ENCODE measurements around the gene RPRD2.

DNA sequence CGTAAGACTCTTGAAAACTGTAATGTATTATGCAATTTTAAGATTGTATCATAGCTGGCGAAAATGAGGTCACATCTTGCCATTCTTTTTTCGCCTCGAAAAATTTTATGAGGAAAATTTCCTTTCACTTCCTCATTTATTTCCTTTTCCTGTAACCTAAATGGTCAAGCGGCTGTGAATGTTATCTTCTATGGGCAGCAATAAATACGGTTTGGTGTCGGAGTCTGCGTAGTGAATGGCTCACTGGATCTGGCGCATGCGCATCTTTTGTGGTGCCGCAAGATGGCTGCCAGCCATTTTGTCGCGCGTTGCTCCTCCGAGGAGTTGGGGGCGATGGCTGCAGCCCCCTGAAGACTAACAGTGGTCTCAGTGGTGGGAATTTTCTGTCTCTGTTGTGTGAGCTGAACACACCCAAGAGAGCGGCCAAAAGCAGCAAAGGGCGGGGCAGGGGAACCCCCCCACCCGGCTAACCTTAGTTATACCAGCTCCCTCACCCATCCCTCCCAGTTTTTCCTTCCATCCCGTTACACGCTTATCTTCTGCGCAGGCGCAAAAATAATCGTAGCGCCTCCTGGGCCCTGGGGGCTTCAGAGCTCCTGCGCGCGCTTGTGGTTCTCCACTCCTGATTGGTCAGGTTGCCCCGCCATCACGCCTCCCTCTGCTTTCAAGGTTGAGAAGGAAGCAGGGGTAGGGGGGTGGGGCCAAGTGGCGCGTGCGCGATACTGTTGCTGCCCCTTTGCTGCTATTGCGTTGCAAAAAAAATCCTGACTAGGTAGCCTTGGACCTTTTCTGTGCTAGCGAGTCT, at the start of gene RPRD2:
- TF ChIP-seq, protein P1, sequence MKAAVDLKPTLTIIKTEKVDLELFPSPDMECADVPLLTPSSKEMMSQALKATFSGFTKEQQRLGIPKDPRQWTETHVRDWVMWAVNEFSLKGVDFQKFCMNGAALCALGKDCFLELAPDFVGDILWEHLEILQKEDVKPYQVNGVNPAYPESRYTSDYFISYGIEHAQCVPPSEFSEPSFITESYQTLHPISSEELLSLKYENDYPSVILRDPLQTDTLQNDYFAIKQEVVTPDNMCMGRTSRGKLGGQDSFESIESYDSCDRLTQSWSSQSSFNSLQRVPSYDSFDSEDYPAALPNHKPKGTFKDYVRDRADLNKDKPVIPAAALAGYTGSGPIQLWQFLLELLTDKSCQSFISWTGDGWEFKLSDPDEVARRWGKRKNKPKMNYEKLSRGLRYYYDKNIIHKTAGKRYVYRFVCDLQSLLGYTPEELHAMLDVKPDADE (IDR thresholded peaks at IDR 0.05): no peak
- no peak for TF ChIP-seq CTCF (conservative IDR thresholded peaks at IDR 0.05; ENCODE audit: low read depth in 2 of 2)
- TF ChIP-seq EZH2 (IDR thresholded peaks at IDR 0.05; ENCODE audit: low read depth, unreplicated experiment): no peak
- TF ChIP-seq EZH2phosphoT487 (IDR thresholded peaks at IDR 0.05; ENCODE audit: unreplicated experiment): no peak
- TF ChIP-seq REST (IDR thresholded peaks at IDR 0.05; ENCODE audit: unreplicated experiment): no peak
- TF ChIP-seq POLR2AphosphoS5 (IDR thresholded peaks at IDR 0.05; ENCODE audit: low read depth): peak; percentile 72
- TF ChIP-seq CREB1 (CRISPR knock-in tag; IDR thresholded peaks at IDR 0.05; ENCODE audit: low read depth): peak; percentile 52; the same call in 1 of the 2 replicates
- no peak for TF ChIP-seq JUNB (IDR thresholded peaks at IDR 0.05; ENCODE audit: unreplicated experiment)
- TF ChIP-seq STAT1 (IDR thresholded peaks at IDR 0.05; ENCODE audit: unreplicated experiment): no peak
- no peak for TF ChIP-seq ZNF331 (CRISPR knock-in tag; IDR thresholded peaks at IDR 0.05; ENCODE audit: low read depth)
